Neutrophil (primary cell): ENCODE results near the gene GUCD1.
A peak's percentile ranks its signal among the peaks of the same experiment; 100 is the strongest.

Experiments used
- H3K27ac ChIP-seq: fragments of 200-600 bp; sonication (generic); 2 replicates; pipeline ENCODE4 v1.5.1; 2016; ENCODE audit warnings: mild to moderate bottlenecking, moderate library complexity
- H3K27me3 ChIP-seq: fragments of 200-600 bp; sonication (generic); 2 replicates; pipeline ENCODE4 v1.6.0; 2016; ENCODE audit warnings: mild to moderate bottlenecking
- H3K36me3 ChIP-seq: fragments of 200-600 bp; sonication (generic); 2 replicates; pipeline ENCODE4 v1.5.1; 2017
- H3K4me1 ChIP-seq, 2 experiments: fragments of 200-600 bp in 1 of 2; sonication (generic) in 1 of 2; 1 replicate in 1 of 2; 2 replicates in 1 of 2; pipeline versions ENCODE4 v1.5.1 to v1.6.1; 2013 to 2016; ENCODE audit warnings: low read depth in 1 of 2, low read length in 1 of 2, mild to moderate bottlenecking in 1 of 2, moderate library complexity in 1 of 2; ENCODE audit not compliant: control insufficient read depth in 1 of 2, insufficient read depth in 1 of 2
- H3K4me3 ChIP-seq, 2 experiments: fragments of 200-600 bp in 1 of 2; sonication (generic) in 1 of 2; 1 replicate in 1 of 2; 2 replicates in 1 of 2; pipeline ENCODE4 v1.5.1; 2013 to 2016; ENCODE audit warnings: low read depth in 1 of 2, low read length in 1 of 2, mild to moderate bottlenecking in 1 of 2, moderate library complexity in 1 of 2
- H3K9me3 ChIP-seq: fragments of 200-600 bp; sonication (generic); 2 replicates; pipeline ENCODE4 v1.5.1; 2016
- CTCF ChIP-seq: fragments of 200-600 bp; sonication (generic); IDR thresholded peaks from 2 replicates; pipeline ENCODE4 v1.5.1; 2016; ENCODE audit warnings: antibody characterized with exemption

The GUCD1 gene

GRCh38 chr22:24550028-24550901 lies 4.7 kb downstream of the GUCD1 start:
- Histone ChIP-seq H3K36me3 (peaks cover 52% of the 10 kb centered on the region), H3K9me3 (no peaks in the 10 kb centered on the region), H3K4me3 (peak overlapping the region in 1 of 2 experiments; percentile 6), H3K27ac (peak overlapping the region; percentile 81), H3K4me1 (peaks cover 40 to 43% of the 10 kb centered on the region in 2 experiments), H3K27me3 (no peaks in the 10 kb centered on the region)
- no peak for TF ChIP-seq CTCF

- Histone ChIP-seq H3K27ac (no peak overlapping the region), H3K36me3 (peaks cover 66% of the 10 kb centered on the region)
Measured at GRCh38 chr22:24548812-24549211, 6.1 kb downstream of the GUCD1 start.

GRCh38 chr22:24543679-24544243 lies 11.2 kb downstream of the GUCD1 start:
- H3K4me1 ChIP-seq, result peaks cover 31 to 33% of the 10 kb centered on the region in 2 experiments
- H3K4me3 ChIP-seq, result no peak overlapping the region
- H3K27me3 ChIP-seq, result no peaks in the 10 kb centered on the region
- peaks cover 90% of the 10 kb centered on the region for H3K36me3 ChIP-seq
- H3K9me3 ChIP-seq, result no peaks in the 10 kb centered on the region
- peak overlapping the region; percentile 92 for H3K27ac ChIP-seq
- no peak for TF ChIP-seq CTCF

More at GRCh38 chr22:24548812-24549211, 6.1 kb downstream of the GUCD1 start:
- no peaks in the 10 kb centered on the region for H3K9me3 ChIP-seq
- H3K4me3 ChIP-seq, result no peak overlapping the region
- TF ChIP-seq CTCF, result no peak
- H3K27me3 ChIP-seq, result no peaks in the 10 kb centered on the region
- H3K4me1 ChIP-seq, result peaks cover 32 to 34% of the 10 kb centered on the region in 2 experiments

- Histone ChIP-seq H3K4me1 (peaks cover 31 to 33% of the 10 kb centered on the region in 2 experiments), H3K36me3 (peaks cover 88% of the 10 kb centered on the region), H3K9me3 (no peaks in the 10 kb centered on the region), H3K4me3 (peak overlapping the region in 1 of 2 experiments; percentile 42), H3K27ac (peak overlapping the region; percentile 92), H3K27me3 (no peaks in the 10 kb centered on the region)
- TF ChIP-seq CTCF, result no peak
Measured at GRCh38 chr22:24543185-24543601, 11.7 kb downstream of the GUCD1 start.

DNA sequence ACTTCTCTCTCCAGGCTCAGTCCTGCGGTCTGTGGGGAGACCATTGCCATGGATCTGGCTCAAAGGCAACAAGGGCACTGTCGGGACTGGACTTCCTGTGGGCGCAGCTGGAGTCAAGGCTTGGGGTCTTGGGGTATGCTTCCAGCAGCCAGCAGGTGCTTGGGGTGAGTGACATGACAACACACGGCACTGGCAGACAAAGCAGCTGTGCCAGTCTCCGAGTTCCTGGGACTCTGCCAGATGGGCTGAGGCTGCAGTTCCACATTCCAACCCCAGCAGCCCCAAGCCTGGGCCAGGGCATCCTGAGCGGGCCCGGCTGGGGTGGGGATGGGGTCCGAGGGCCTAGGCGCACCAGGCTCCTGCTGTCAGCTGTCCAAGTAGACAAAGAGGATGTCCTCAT lies 12.3 kb downstream of the GUCD1 start:
- Histone ChIP-seq H3K4me3 (peak overlapping the region; percentile 33 to 42), H3K9me3 (no peaks in the 10 kb centered on the region), H3K36me3 (peaks cover 82% of the 10 kb centered on the region), H3K4me1 (peaks cover 31 to 33% of the 10 kb centered on the region in 2 experiments), H3K27ac (peak overlapping the region; percentile 92), H3K27me3 (no peaks in the 10 kb centered on the region)
- peak; percentile 24 for TF ChIP-seq CTCF
